ENCODE data around the gene ADRA2C. TPM values are rescaled to one million over a fixed set of nuclear protein-coding genes. Genes with fewer than 3 reads are reported as not detected.
A peak's percentile ranks its signal among the peaks of the same experiment; 100 is the strongest.

The ADRA2C gene
- total and polyA plus RNA-seq, 12 donors, result 2.8 to 8.8 (median 5.5) TPM

DNA sequence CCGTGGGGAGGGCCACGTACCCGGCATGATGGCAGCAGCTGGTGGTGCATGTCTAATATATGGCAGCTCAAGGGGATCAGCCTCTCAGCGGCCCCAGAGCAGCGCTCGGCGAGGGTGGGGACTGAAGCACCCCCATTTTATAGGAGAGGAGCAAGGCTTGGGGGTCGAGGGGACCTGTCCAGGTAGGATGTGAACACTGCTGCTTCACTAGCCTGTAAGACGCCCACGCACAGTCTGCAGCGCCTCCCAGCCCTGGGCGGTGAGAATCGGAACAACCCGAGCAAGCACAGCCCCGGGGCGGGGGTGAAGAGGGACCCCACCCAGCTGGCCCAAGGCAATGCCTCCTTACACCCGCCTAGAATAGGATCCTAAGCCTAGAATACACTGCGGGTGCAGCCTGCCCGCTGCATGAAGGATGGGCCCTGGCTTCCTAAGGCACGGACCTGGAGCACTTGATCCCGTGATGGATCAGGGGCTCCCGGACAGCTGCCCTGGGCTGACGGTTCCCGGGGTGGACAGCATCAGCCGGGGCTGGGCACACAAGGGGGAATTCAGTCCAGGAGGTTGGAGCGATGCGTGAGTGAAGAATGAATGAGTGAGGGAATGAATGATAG is 17.6 kb downstream of the ADRA2C start:
- Histone ChIP-seq H3K4me3 (no peak overlapping the region), H3K36me3 (no peaks in the 10 kb centered on the region), H3K9me3 (peaks cover 0 to under 1% (median 0%) of the 10 kb centered on the region in 11 donors), H3K4me1 (no peaks in the 10 kb centered on the region), H3K27ac (no peak overlapping the region), H3K27me3 (peaks cover 0 to 75% (median 41%) of the 10 kb centered on the region in 7 donors)
- intact Hi-C loops (cut with DNase I), result no loop called here
- ATAC-seq (no peak), DNase-seq (no peak)
- peak in 6 of 9 donors; percentile 20 to 43 (median 28) for TF ChIP-seq CTCF (IDR thresholded peaks at IDR 0.05)
- WGBS, 2 donors, result 37 to 42% methylated on average over 27 of the region's 27 CpGs

DNA sequence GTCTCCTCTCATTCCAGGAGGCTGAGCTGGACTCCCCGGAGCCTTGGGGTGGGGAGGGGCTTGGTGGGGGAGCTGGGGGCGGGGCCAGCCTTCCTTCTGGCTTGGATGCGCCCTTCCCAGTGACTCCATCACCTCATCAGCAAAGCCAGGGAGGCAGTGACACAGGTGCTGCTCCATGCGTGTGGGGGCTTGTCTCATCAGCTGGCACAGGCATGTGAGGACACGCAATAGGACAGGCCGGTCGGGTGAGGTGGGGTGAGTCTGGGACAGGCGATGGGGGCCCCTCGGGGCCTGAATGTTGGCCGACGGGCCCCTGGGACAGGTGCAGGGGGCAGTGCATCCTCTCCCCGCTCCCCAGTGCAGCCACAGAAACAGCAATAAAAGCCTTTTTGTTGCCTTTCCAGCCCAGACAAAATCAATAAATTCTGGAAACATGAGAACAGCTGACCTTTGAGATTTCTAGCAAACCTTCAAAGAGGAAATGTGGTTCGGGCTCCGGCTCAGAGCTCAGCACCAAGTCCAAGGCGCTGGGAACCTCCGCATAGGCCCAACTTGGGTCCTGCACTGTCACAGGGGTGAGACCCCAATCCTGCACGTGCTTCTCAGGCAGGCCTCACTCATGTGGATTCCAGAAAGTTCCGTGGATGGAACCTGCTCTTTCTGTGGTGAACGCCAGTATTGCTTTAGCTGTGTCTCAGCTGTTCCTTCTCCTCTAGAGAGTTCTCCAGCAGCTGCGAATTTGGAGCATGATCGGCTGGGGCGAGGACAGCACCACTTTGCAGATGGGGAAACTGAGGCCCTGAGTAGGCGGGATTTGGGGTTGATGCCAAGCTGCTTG is 18.5 kb downstream of the ADRA2C start:
- Histone ChIP-seq H3K27me3 (peaks cover 0 to 75% (median 39%) of the 10 kb centered on the region in 7 donors), H3K36me3 (no peaks in the 10 kb centered on the region), H3K27ac (no peak overlapping the region), H3K4me1 (no peaks in the 10 kb centered on the region), H3K4me3 (no peak overlapping the region), H3K9me3 (no peaks in the 10 kb centered on the region)
- DNase-seq (no peak), ATAC-seq (no peak)
- WGBS, 2 donors, result 72 to 77% methylated on average over 23 of the region's 23 CpGs
- no peak for TF ChIP-seq CTCF (IDR thresholded peaks at IDR 0.05)
- intact Hi-C loops (cut with DNase I), result no loop called here

DNA sequence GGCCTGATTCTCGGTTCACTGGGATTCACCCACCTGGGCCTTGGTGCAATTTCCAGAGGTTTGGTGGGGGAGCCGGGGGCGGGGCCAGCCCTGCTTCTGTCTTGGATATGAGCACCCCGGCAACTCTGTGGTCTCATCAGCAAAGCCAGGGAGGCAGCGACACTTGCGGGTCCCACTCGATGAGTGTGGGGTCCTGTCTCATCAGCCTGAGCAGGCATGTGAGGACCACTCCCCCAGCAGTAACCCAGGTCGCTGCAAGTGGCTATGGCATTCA is 19.0 kb downstream of the ADRA2C start:
- no peaks in the 10 kb centered on the region for H3K4me1 ChIP-seq
- H3K36me3 ChIP-seq, result no peaks in the 10 kb centered on the region
- no peak overlapping the region for H3K27ac ChIP-seq
- no peak overlapping the region for H3K4me3 ChIP-seq
- intact Hi-C loops (cut with DNase I), result no loop called here
- ATAC-seq, result no peak
- no peak for TF ChIP-seq CTCF (IDR thresholded peaks at IDR 0.05)
- WGBS, 2 donors, result 78 to 80% methylated on average over 8 of the region's 8 CpGs
- H3K27me3 ChIP-seq, result peaks cover 0 to 73% (median 36%) of the 10 kb centered on the region in 7 donors
- DNase-seq, result no peak
- no peaks in the 10 kb centered on the region for H3K9me3 ChIP-seq

- Histone ChIP-seq H3K27ac (no peak overlapping the region), H3K4me3 (no peak overlapping the region), H3K36me3 (no peaks in the 10 kb centered on the region), H3K4me1 (no peaks in the 10 kb centered on the region), H3K9me3 (no peaks in the 10 kb centered on the region), H3K27me3 (peaks cover 0 to 68% (median 29%) of the 10 kb centered on the region in 7 donors)
- DNase-seq, result peak in 1 of 2 donors; percentile 13
- WGBS, 2 donors, result 66 to 78% methylated on average over 12 to 13 of the region's 13 CpGs
- ATAC-seq, result peak; percentile 46 to 82 (median 60)
- intact Hi-C loops (cut with DNase I), result no loop called here
- TF ChIP-seq CTCF (IDR thresholded peaks at IDR 0.05), result peak in 7 of 9 donors; percentile 14 to 44 (median 19)
Measured at GRCh38 chr4:3786196-3786869, 20.1 kb downstream of the ADRA2C start.
